Effector memory CD8-positive, alpha-beta T cell (primary cell): ENCODE results near the gene IP6K2.
"Not testable (repeated sequence)": the region's sequence is repeated elsewhere in the genome, so short reads cannot be mapped to it uniquely, and the experiment has no call there.

ENCODE experiments used
- ATAC-seq: fragments of 150-1000 bp; cut with Tn5 transposase; replicated peaks from 2 replicates; pipeline ENCODE4 v1.10.0; 2021; ENCODE audit warnings: mild to moderate bottlenecking, moderate library complexity
- DNase-seq, 3 experiments: peaks; one replicate each; pipeline ENCODE4 v3.0.0; 2021
- H3K27ac Mint-ChIP-seq, 2 donors: one replicate each; pipeline ENCODE4 v1.8.0; 2022; ENCODE audit warnings: mild to moderate bottlenecking in 2 of 2, mixed read lengths in 2 of 2, moderate library complexity in 2 of 2
- H3K27me3 Mint-ChIP-seq, 2 donors: one replicate each; pipeline ENCODE4 v1.8.0; 2022; ENCODE audit warnings: mixed read lengths in 2 of 2
- H3K36me3 Mint-ChIP-seq: one replicate; pipeline ENCODE4 v1.8.0; 2022; ENCODE audit warnings: mild to moderate bottlenecking, moderate library complexity, mixed read lengths; ENCODE audit not compliant: insufficient read depth
- H3K4me1 Mint-ChIP-seq, 2 donors: one replicate each; pipeline ENCODE4 v1.8.0; 2022; ENCODE audit warnings: low read depth in 2 of 2, mixed read lengths in 2 of 2
- H3K4me3 Mint-ChIP-seq, 2 donors: one replicate each; pipeline ENCODE4 v1.8.0; 2022; ENCODE audit warnings: mild to moderate bottlenecking in 2 of 2, mixed read lengths in 2 of 2, moderate library complexity in 2 of 2
- H3K9me3 Mint-ChIP-seq, 2 donors: one replicate each; pipeline ENCODE4 v1.8.0; 2022; ENCODE audit warnings: mixed read lengths in 2 of 2

The IP6K2 gene

GRCh38 chr3:48739955-48740823 is 23.2 kb upstream of the IP6K2 start:
- Mint-ChIP-seq H3K4me3 (no peak overlapping the region), H3K27me3 (no peaks in the 10 kb centered on the region), H3K9me3 (no peaks in the 10 kb centered on the region), H3K27ac (peak overlapping the region in 1 of 2 donors; percentile 49), H3K36me3 (peaks cover 10% of the 10 kb centered on the region), H3K4me1 (peaks cover 0 to 4% of the 10 kb centered on the region in 2 donors)
- DNase-seq (peak; percentile 26 to 38 (median 32)), ATAC-seq (peak; percentile 88)

- Mint-ChIP-seq H3K4me3 (no peak overlapping the region), H3K27ac (no peak overlapping the region), H3K4me1 (peaks cover 0 to 4% of the 10 kb centered on the region in 2 donors), H3K27me3 (no peaks in the 10 kb centered on the region), H3K36me3 (peaks cover 10% of the 10 kb centered on the region), H3K9me3 (no peaks in the 10 kb centered on the region)
- ATAC-seq (no peak), DNase-seq (no peak)
These were observed 22.6 kb upstream of the IP6K2 start for GRCh38 chr3:48739617-48739954.

GRCh38 chr3:48738926-48739616 is 22.1 kb upstream of the IP6K2 start:
- Mint-ChIP-seq H3K27ac (no peak overlapping the region), H3K36me3 (peaks cover 10% of the 10 kb centered on the region), H3K4me1 (peaks cover 0 to 4% of the 10 kb centered on the region in 2 donors)

GRCh38 chr3:48738144-48738536 is 21.1 kb upstream of the IP6K2 start:
- Mint-ChIP-seq H3K27ac (no peak overlapping the region), H3K36me3 (peaks cover 7% of the 10 kb centered on the region), H3K27me3 (no peaks in the 10 kb centered on the region), H3K4me3 (no peak overlapping the region), H3K4me1 (peaks cover 0 to 4% of the 10 kb centered on the region in 2 donors), H3K9me3 (no peaks in the 10 kb centered on the region)
- DNase-seq, result no peak
- no peak for ATAC-seq

More at GRCh38 chr3:48738926-48739616, 22.1 kb upstream of the IP6K2 start:
- Mint-ChIP-seq H3K9me3 (no peaks in the 10 kb centered on the region), H3K4me3 (no peak overlapping the region), H3K27me3 (no peaks in the 10 kb centered on the region)
- DNase-seq (no peak), ATAC-seq (no peak)

GRCh38 chr3:48735075-48735767 is 18.2 kb upstream of the IP6K2 start:
- H3K36me3 Mint-ChIP-seq, H3K9me3 Mint-ChIP-seq, DNase-seq, ATAC-seq, H3K27ac Mint-ChIP-seq, H3K27me3 Mint-ChIP-seq, H3K4me1 Mint-ChIP-seq, H3K4me3 Mint-ChIP-seq: not testable (repeated sequence)

- not testable (repeated sequence) for H3K27ac Mint-ChIP-seq
These were observed 17.5 kb upstream of the IP6K2 start for GRCh38 chr3:48734541-48734940.

GRCh38 chr3:48733752-48734518 is 16.9 kb upstream of the IP6K2 start:
- not testable (repeated sequence) for H3K9me3 Mint-ChIP-seq, H3K36me3 Mint-ChIP-seq, H3K27me3 Mint-ChIP-seq, ATAC-seq, H3K4me3 Mint-ChIP-seq, DNase-seq, H3K4me1 Mint-ChIP-seq, H3K27ac Mint-ChIP-seq

More at GRCh38 chr3:48734541-48734940, 17.5 kb upstream of the IP6K2 start:
- ATAC-seq, H3K27me3 Mint-ChIP-seq, H3K36me3 Mint-ChIP-seq, H3K9me3 Mint-ChIP-seq, DNase-seq, H3K4me3 Mint-ChIP-seq, H3K4me1 Mint-ChIP-seq: not testable (repeated sequence)

GRCh38 chr3:48727511-48727910 is 10.5 kb upstream of the IP6K2 start:
- H3K27ac Mint-ChIP-seq, result no peak overlapping the region
- H3K9me3 Mint-ChIP-seq, result no peaks in the 10 kb centered on the region
- no peak overlapping the region for H3K4me3 Mint-ChIP-seq
- DNase-seq (no peak), ATAC-seq (no peak)
- H3K4me1 Mint-ChIP-seq, result no peaks in the 10 kb centered on the region
- no peaks in the 10 kb centered on the region for H3K36me3 Mint-ChIP-seq
- H3K27me3 Mint-ChIP-seq, result no peaks in the 10 kb centered on the region

- not testable (repeated sequence) for H3K27me3 Mint-ChIP-seq, ATAC-seq, H3K36me3 Mint-ChIP-seq, H3K4me3 Mint-ChIP-seq, H3K9me3 Mint-ChIP-seq, DNase-seq, H3K27ac Mint-ChIP-seq, H3K4me1 Mint-ChIP-seq
These were observed 8.3 kb upstream of the IP6K2 start for GRCh38 chr3:48725185-48725855.

- ATAC-seq, result no peak
- H3K36me3 Mint-ChIP-seq, result no peaks in the 10 kb centered on the region
These were observed 6.7 kb upstream of the IP6K2 start for GRCh38 chr3:48723725-48724124.

GRCh38 chr3:48723293-48723692 is 6.3 kb upstream of the IP6K2 start:
- not testable (repeated sequence) for H3K36me3 Mint-ChIP-seq, H3K4me1 Mint-ChIP-seq, H3K27ac Mint-ChIP-seq, H3K27me3 Mint-ChIP-seq, ATAC-seq, DNase-seq, H3K9me3 Mint-ChIP-seq, H3K4me3 Mint-ChIP-seq

More at GRCh38 chr3:48723725-48724124, 6.7 kb upstream of the IP6K2 start:
- peaks cover 5 to 8% of the 10 kb centered on the region in 2 donors for H3K27me3 Mint-ChIP-seq
- no peaks in the 10 kb centered on the region for H3K4me1 Mint-ChIP-seq
- no peak overlapping the region for H3K27ac Mint-ChIP-seq
- H3K9me3 Mint-ChIP-seq, result no peaks in the 10 kb centered on the region
- H3K4me3 Mint-ChIP-seq, result no peak overlapping the region
- no peak for DNase-seq

GRCh38 chr3:48716508-48716981 is 476 bp downstream of the IP6K2 start:
- peak; percentile 15 for ATAC-seq
- Mint-ChIP-seq H3K9me3 (no peaks in the 10 kb centered on the region), H3K27ac (peak overlapping the region; percentile 97), H3K27me3 (peaks cover 5 to 8% of the 10 kb centered on the region in 2 donors), H3K4me1 (peaks cover 36 to 42% of the 10 kb centered on the region in 2 donors), H3K4me3 (peak overlapping the region; percentile 97 to 98), H3K36me3 (peaks cover 44% of the 10 kb centered on the region)
- DNase-seq, result peak; percentile 9 to 16 (median 14)
